ENCODE measurements around the gene PPP2R2B. TPM values are rescaled to one million over a fixed set of nuclear protein-coding genes. Genes with fewer than 3 reads are reported as not detected.
"Not testable (repeated sequence)": the region's sequence is repeated elsewhere in the genome, so short reads cannot be mapped to it uniquely, and the experiment has no call there.

The PPP2R2B gene
- total RNA-seq, 1 donor from 2014 or later, result 2.6 TPM

GRCh38 chr5:146618434-146618833, 260.1 kb downstream of the PPP2R2B start:
- no peak for DNase-seq (ENCODE audit: low spot score)

GRCh38 chr5:146609731-146610130, 268.8 kb downstream of the PPP2R2B start:
- DNase-seq (ENCODE audit: low spot score), result not testable (repeated sequence)

- DNase-seq (ENCODE audit: low spot score), result no peak
Observed at GRCh38 chr5:146607659-146608332, 270.8 kb downstream of the PPP2R2B start.

- DNase-seq (ENCODE audit: low spot score), result no peak
Observed at GRCh38 chr5:146606893-146607292, 271.7 kb downstream of the PPP2R2B start.

GRCh38 chr5:146600376-146600775, 278.2 kb downstream of the PPP2R2B start:
- no peak for DNase-seq (ENCODE audit: low spot score)

GRCh38 chr5:146599261-146599660, 279.3 kb downstream of the PPP2R2B start:
- no peak for DNase-seq (ENCODE audit: low spot score)

- DNase-seq (ENCODE audit: low spot score), result no peak
Observed at GRCh38 chr5:146595088-146595487, 283.5 kb downstream of the PPP2R2B start.

GRCh38 chr5:146592352-146592751, 286.2 kb downstream of the PPP2R2B start:
- DNase-seq (ENCODE audit: low spot score), result no peak

GRCh38 chr5:146589028-146589345, 289.6 kb downstream of the PPP2R2B start:
- no peak for DNase-seq (ENCODE audit: low spot score)

GRCh38 chr5:146588331-146589027, 290.1 kb downstream of the PPP2R2B start:
- DNase-seq (ENCODE audit: low spot score), result no peak

- no peak for DNase-seq (ENCODE audit: low spot score)
Observed at GRCh38 chr5:146586752-146587151, 291.8 kb downstream of the PPP2R2B start.

GRCh38 chr5:146584750-146585149, 293.8 kb downstream of the PPP2R2B start:
- DNase-seq (ENCODE audit: low spot score), result no peak

- DNase-seq (ENCODE audit: low spot score), result no peak
Observed at GRCh38 chr5:146582051-146582596, 296.4 kb downstream of the PPP2R2B start.

GRCh38 chr5:146580237-146580636, 298.3 kb downstream of the PPP2R2B start:
- DNase-seq (ENCODE audit: low spot score), result no peak

- DNase-seq (ENCODE audit: low spot score), result no peak
Observed at GRCh38 chr5:146574713-146575112, 303.8 kb downstream of the PPP2R2B start.

GRCh38 chr5:146568161-146568560, 310.4 kb downstream of the PPP2R2B start:
- no peak for DNase-seq (ENCODE audit: low spot score)

GRCh38 chr5:146565764-146566367, 312.7 kb downstream of the PPP2R2B start:
- peak; percentile 29 for DNase-seq (ENCODE audit: low spot score)

- DNase-seq (ENCODE audit: low spot score), result no peak
Observed at GRCh38 chr5:146564007-146564762, 314.4 kb downstream of the PPP2R2B start.

GRCh38 chr5:146562461-146562860, 316.1 kb downstream of the PPP2R2B start:
- DNase-seq (ENCODE audit: low spot score), result no peak

- no peak for DNase-seq (ENCODE audit: low spot score)
Observed at GRCh38 chr5:146561711-146562110, 316.8 kb downstream of the PPP2R2B start.

- DNase-seq (ENCODE audit: low spot score), result no peak
Observed at GRCh38 chr5:146560205-146560812, 318.2 kb downstream of the PPP2R2B start.

- DNase-seq (ENCODE audit: low spot score), result not testable (repeated sequence)
Observed at GRCh38 chr5:146556884-146557283, 321.7 kb downstream of the PPP2R2B start.

Measured in mucosa of gallbladder (tissue), 1 donor.